ENCODE results near the gene TTC5.
A peak's percentile ranks its signal among the peaks of the same experiment; 100 is the strongest.
"Not testable (repeated sequence)": the region's sequence is repeated elsewhere in the genome, so short reads cannot be mapped to it uniquely, and the experiment has no call there.

The TTC5 gene

DNA sequence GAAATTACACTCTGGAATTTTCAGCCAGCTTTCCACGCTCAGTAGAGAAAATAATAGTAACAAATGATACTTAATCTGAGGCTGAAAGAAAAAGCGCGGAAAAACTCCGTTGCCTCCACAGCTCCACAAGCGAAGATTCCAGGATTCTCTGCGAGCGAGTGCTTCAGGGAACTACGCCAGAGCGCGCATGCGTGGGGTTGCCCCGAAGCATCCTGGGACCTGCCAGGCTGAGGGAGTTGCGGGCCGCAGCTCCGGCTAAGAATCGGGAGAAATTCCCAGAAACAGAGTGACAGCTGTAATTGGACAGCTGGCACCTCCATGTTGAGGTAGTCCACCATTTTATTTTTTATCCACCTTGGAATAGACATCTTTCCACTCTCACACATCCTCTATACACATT lies 12.0 kb upstream of the TTC5 start:
- no peaks in the 10 kb centered on the region for H3K4me1 ChIP-seq (ENCODE audit: control extremely low read depth in 1 of 4, control insufficient read depth in 4 of 4, insufficient read depth in 4 of 4, low read length in 3 of 4)
- CTCF ChIA-PET, result interaction anchor here (1.0 to 2.3 kb wide), 7 partner anchors 10 to 374 kb away, joined by 3 to 16 read pairs (median 4); no protein-coding TSS in a partner anchor
- no peak overlapping the region for H3K4me3 ChIP-seq (ENCODE audit: control insufficient read depth in 1 of 7, extremely low read depth in 1 of 7, insufficient read depth in 4 of 7, low read depth in 2 of 7, low read length in 6 of 7)
- 96% methylated on average over 15 of the region's 16 CpGs for WGBS (ENCODE audit: insufficient coverage)
- H3K36me3 ChIP-seq (ENCODE audit: control insufficient read depth in 4 of 4, insufficient read depth in 4 of 4, low read length in 3 of 4), result peaks cover 12 to 58% (median 37%) of the 10 kb centered on the region in 4 experiments
- H3K27me3 ChIP-seq (replicated peaks in 2 of 5; ENCODE audit: control insufficient read depth in 4 of 5, insufficient read depth in 5 of 5, low read length in 4 of 5), result no peaks in the 10 kb centered on the region
- H3K27ac ChIP-seq (ENCODE audit: insufficient read depth in 1 of 2, low read depth in 1 of 2, low read length in 2 of 2, poor library complexity in 1 of 2, severe bottlenecking in 2 of 2), result no peak overlapping the region
- no peaks in the 10 kb centered on the region for H3K9me3 ChIP-seq (ENCODE audit: control extremely low read depth in 1 of 5, control insufficient read depth in 4 of 5, insufficient read depth in 2 of 5, low read depth in 1 of 5, low read length in 4 of 5)
- POLR2A ChIA-PET, result no interaction called here
- DNase-seq, result no peak

DNA sequence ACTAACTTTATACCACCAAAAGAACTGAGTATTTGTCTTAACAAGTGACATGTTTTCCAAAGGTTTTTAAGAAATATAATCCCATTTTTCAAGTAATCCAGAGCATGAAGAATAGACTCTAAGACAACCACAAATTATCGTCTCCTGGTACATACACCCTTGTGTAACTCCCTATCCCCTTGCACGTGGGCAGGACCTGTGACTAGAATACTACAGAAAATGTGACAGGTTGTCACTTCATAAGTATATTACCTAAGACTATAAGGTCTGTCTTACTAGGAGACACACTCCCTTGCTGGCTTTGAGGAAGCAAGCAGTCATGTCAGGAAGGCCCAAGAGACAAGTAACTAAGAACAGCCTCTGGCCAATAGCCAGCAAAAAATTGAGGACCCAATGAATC lies 8.3 kb upstream of the TTC5 start:
- WGBS (ENCODE audit: insufficient coverage), result 94% methylated on average over 2 of the region's 2 CpGs
- H3K4me3 ChIP-seq (ENCODE audit: control insufficient read depth in 1 of 7, extremely low read depth in 1 of 7, insufficient read depth in 4 of 7, low read depth in 2 of 7, low read length in 6 of 7), result no peak overlapping the region
- CTCF ChIA-PET, result interaction anchor here (3.2 kb wide), 1 partner anchor 14 kb away, joined by 18 read pairs; no protein-coding TSS in a partner anchor

DNA sequence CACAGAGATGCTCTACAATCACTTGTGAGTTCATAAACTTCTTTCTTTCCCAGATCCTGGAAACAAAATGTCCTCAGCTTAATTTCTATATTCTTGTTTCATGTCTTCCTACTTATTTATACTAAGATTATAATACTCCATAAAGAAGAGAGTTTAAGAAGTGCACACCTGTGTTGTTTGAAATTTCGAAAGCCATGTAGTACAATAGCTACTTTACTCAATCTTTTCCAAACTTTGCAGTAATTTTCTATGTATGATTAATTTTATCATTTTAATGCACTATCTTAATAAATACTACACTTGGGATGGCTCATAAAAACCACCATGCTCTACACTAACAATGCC lies 300 bp upstream of the TTC5 start:
- ChIA-PET POLR2A (no interaction called here), CTCF (interaction anchor here (0.7 to 2.3 kb wide), 5 partner anchors 10 to 174 kb away, joined by 3 to 5 read pairs (median 4); no protein-coding TSS in a partner anchor)
- no peak for DNase-seq
- Histone ChIP-seq H3K27ac (ENCODE audit: insufficient read depth in 1 of 2, low read depth in 1 of 2, low read length in 2 of 2, poor library complexity in 1 of 2, severe bottlenecking in 2 of 2) (peak overlapping the region in 1 of 2 experiments; percentile 82), H3K4me3 (ENCODE audit: control insufficient read depth in 1 of 7, extremely low read depth in 1 of 7, insufficient read depth in 4 of 7, low read depth in 2 of 7, low read length in 6 of 7) (peak overlapping the region in 5 of 7 experiments; percentile 79 to 100 (median 93)), H3K27me3 (replicated peaks in 2 of 5; ENCODE audit: control insufficient read depth in 4 of 5, insufficient read depth in 5 of 5, low read length in 4 of 5) (no peaks in the 10 kb centered on the region), H3K9me3 (ENCODE audit: control extremely low read depth in 1 of 5, control insufficient read depth in 4 of 5, insufficient read depth in 2 of 5, low read depth in 1 of 5, low read length in 4 of 5) (no peaks in the 10 kb centered on the region), H3K4me1 (ENCODE audit: control extremely low read depth in 1 of 4, control insufficient read depth in 4 of 4, insufficient read depth in 4 of 4, low read length in 3 of 4) (peaks cover 10 to 36% (median 27%) of the 10 kb centered on the region in 4 experiments), H3K36me3 (ENCODE audit: control insufficient read depth in 4 of 4, insufficient read depth in 4 of 4, low read length in 3 of 4) (peaks cover 0 to 10% (median 6%) of the 10 kb centered on the region in 4 experiments)
- no CpG with 5 or more reads among the region's 1 CpG for WGBS (ENCODE audit: insufficient coverage)

More for the DNA sequence above, 8.3 kb upstream of the TTC5 start:
- Histone ChIP-seq H3K27me3 (replicated peaks in 2 of 5; ENCODE audit: control insufficient read depth in 4 of 5, insufficient read depth in 5 of 5, low read length in 4 of 5) (no peaks in the 10 kb centered on the region), H3K36me3 (ENCODE audit: control insufficient read depth in 4 of 4, insufficient read depth in 4 of 4, low read length in 3 of 4) (peaks cover 12 to 62% (median 37%) of the 10 kb centered on the region in 4 experiments), H3K9me3 (ENCODE audit: control extremely low read depth in 1 of 5, control insufficient read depth in 4 of 5, insufficient read depth in 2 of 5, low read depth in 1 of 5, low read length in 4 of 5) (no peaks in the 10 kb centered on the region), H3K27ac (ENCODE audit: insufficient read depth in 1 of 2, low read depth in 1 of 2, low read length in 2 of 2, poor library complexity in 1 of 2, severe bottlenecking in 2 of 2) (peak overlapping the region in 1 of 2 experiments; percentile 19), H3K4me1 (ENCODE audit: control extremely low read depth in 1 of 4, control insufficient read depth in 4 of 4, insufficient read depth in 4 of 4, low read length in 3 of 4) (no peaks in the 10 kb centered on the region)
- DNase-seq, result no peak
- POLR2A ChIA-PET, result no interaction called here

DNA sequence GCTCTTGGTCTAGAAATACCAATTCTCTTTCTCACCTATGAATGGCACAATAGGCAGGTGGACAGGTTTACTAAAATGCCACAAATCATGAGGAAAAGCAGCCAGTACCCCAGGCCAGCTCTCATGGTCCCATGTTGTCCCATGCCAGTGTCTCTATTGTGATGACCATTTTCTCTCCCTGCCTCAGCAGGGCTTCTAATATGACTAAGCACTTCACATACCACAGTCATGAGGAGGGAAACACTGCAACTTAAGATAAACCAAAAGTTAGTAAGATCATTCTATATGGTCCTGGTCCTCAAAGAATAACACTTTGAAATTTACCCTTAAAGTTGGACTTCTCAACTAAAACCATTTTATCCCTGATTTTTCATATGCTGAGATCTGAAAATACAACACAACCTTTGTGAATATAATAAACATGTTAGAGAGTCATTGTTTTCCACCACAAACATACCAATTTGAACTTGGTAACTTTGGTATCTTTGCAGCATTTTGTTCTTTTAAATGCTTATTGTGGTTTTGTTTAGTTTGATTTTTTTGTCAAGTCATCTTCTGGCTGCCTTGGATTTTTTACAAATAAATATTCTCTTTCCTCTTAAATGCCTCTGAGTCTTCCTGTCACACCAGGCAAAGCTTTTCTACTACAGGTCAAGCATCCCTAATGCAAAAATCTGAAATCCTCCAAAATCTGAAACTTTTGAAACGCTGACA lies 3.6 kb downstream of the TTC5 start:
- H3K4me3 ChIP-seq (ENCODE audit: control insufficient read depth in 1 of 7, extremely low read depth in 1 of 7, insufficient read depth in 4 of 7, low read depth in 2 of 7, low read length in 6 of 7), result peak overlapping the region in 2 of 7 experiments; percentile 14 to 44
- POLR2A ChIA-PET, result no interaction called here
- peak overlapping the region; percentile 46 to 47 for H3K27ac ChIP-seq (ENCODE audit: insufficient read depth in 1 of 2, low read depth in 1 of 2, low read length in 2 of 2, poor library complexity in 1 of 2, severe bottlenecking in 2 of 2)
- CTCF ChIA-PET, result no interaction called here
- DNase-seq, result peak; percentile 27 to 84 (median 72)
- peaks cover 10 to 36% (median 27%) of the 10 kb centered on the region in 4 experiments for H3K4me1 ChIP-seq (ENCODE audit: control extremely low read depth in 1 of 4, control insufficient read depth in 4 of 4, insufficient read depth in 4 of 4, low read length in 3 of 4)
- no CpG with 5 or more reads among the region's 1 CpG for WGBS (ENCODE audit: insufficient coverage)
- no peaks in the 10 kb centered on the region for H3K27me3 ChIP-seq (replicated peaks in 2 of 5; ENCODE audit: control insufficient read depth in 4 of 5, insufficient read depth in 5 of 5, low read length in 4 of 5)
- peaks cover 3 to 40% (median 25%) of the 10 kb centered on the region in 4 experiments for H3K36me3 ChIP-seq (ENCODE audit: control insufficient read depth in 4 of 4, insufficient read depth in 4 of 4, low read length in 3 of 4)
- H3K9me3 ChIP-seq (ENCODE audit: control extremely low read depth in 1 of 5, control insufficient read depth in 4 of 5, insufficient read depth in 2 of 5, low read depth in 1 of 5, low read length in 4 of 5), result no peaks in the 10 kb centered on the region

DNA sequence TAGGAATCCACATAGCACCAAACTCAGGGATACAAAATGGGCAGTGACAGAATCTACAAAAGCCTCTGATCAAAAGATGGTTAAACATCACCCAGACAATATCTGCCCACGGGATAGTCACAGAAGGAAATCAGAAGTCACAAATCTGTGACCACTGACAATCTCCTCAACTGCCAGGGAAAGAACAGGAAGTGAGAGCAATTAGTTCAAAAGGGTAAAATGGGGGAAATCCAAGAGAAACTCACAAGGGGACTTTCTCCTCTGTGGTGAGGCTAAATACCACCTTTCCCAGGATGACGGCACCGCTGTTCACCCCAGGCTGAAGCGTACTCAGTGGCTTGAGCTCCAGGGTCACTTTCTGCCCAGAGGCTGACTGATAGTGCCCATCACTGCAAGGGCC lies 10.7 kb downstream of the TTC5 start:
- Histone ChIP-seq H3K4me1 (ENCODE audit: control extremely low read depth in 1 of 4, control insufficient read depth in 4 of 4, insufficient read depth in 4 of 4, low read length in 3 of 4) (peaks cover 0 to 5% (median 2%) of the 10 kb centered on the region in 4 experiments), H3K9me3 (ENCODE audit: control extremely low read depth in 1 of 5, control insufficient read depth in 4 of 5, insufficient read depth in 2 of 5, low read depth in 1 of 5, low read length in 4 of 5) (no peaks in the 10 kb centered on the region), H3K27ac (ENCODE audit: insufficient read depth in 1 of 2, low read depth in 1 of 2, low read length in 2 of 2, poor library complexity in 1 of 2, severe bottlenecking in 2 of 2) (peak overlapping the region in 1 of 2 experiments; percentile 18), H3K36me3 (ENCODE audit: control insufficient read depth in 4 of 4, insufficient read depth in 4 of 4, low read length in 3 of 4) (peaks cover 18 to 86% (median 54%) of the 10 kb centered on the region in 4 experiments), H3K4me3 (ENCODE audit: control insufficient read depth in 1 of 7, extremely low read depth in 1 of 7, insufficient read depth in 4 of 7, low read depth in 2 of 7, low read length in 6 of 7) (no peak overlapping the region), H3K27me3 (replicated peaks in 2 of 5; ENCODE audit: control insufficient read depth in 4 of 5, insufficient read depth in 5 of 5, low read length in 4 of 5) (no peaks in the 10 kb centered on the region)
- 42% methylated on average over 3 of the region's 4 CpGs for WGBS (ENCODE audit: insufficient coverage)
- POLR2A ChIA-PET, result interaction anchor here (0.7 kb wide), 1 partner anchor 48 kb away, joined by 3 read pairs; no protein-coding TSS in a partner anchor
- CTCF ChIA-PET, result interaction anchor here (1.9 kb wide), 1 partner anchor 10 kb away, joined by 5 read pairs; the partner anchor contains the start of gene TTC5
- peak in 2 of 3 donors; percentile 36 to 40 for DNase-seq

DNA sequence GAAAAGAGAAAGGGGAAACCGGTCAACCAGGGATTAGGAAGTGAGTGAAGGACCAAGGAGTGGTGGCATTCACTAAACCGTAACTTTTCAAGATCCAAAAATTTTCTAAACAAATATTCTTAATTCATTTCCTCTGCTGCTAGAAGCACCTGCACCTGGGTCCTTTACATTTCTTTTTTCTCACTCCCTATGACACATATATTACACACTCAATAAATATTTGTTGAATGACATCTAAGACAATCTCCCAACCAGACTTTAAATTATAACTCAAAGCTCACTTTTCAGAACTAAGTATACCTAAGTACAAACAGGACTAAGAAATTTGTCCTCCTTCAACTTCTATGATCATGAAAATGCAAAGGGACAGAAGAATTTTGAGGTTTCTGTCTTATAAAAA lies 11.1 kb downstream of the TTC5 start:
- Histone ChIP-seq H3K27me3 (replicated peaks in 2 of 5; ENCODE audit: control insufficient read depth in 4 of 5, insufficient read depth in 5 of 5, low read length in 4 of 5) (no peaks in the 10 kb centered on the region), H3K36me3 (ENCODE audit: control insufficient read depth in 4 of 4, insufficient read depth in 4 of 4, low read length in 3 of 4) (peaks cover 20 to 87% (median 56%) of the 10 kb centered on the region in 4 experiments), H3K4me1 (ENCODE audit: control extremely low read depth in 1 of 4, control insufficient read depth in 4 of 4, insufficient read depth in 4 of 4, low read length in 3 of 4) (peaks cover 0 to 5% (median 2%) of the 10 kb centered on the region in 4 experiments), H3K9me3 (ENCODE audit: control extremely low read depth in 1 of 5, control insufficient read depth in 4 of 5, insufficient read depth in 2 of 5, low read depth in 1 of 5, low read length in 4 of 5) (no peaks in the 10 kb centered on the region), H3K27ac (ENCODE audit: insufficient read depth in 1 of 2, low read depth in 1 of 2, low read length in 2 of 2, poor library complexity in 1 of 2, severe bottlenecking in 2 of 2) (peak overlapping the region in 1 of 2 experiments; percentile 18), H3K4me3 (ENCODE audit: control insufficient read depth in 1 of 7, extremely low read depth in 1 of 7, insufficient read depth in 4 of 7, low read depth in 2 of 7, low read length in 6 of 7) (no peak overlapping the region)
- no CpG with 5 or more reads among the region's 2 CpGs for WGBS (ENCODE audit: insufficient coverage)
- CTCF ChIA-PET, result no interaction called here
- POLR2A ChIA-PET, result interaction anchor here (0.7 kb wide), 1 partner anchor 48 kb away, joined by 3 read pairs; no protein-coding TSS in a partner anchor
- DNase-seq, result no peak

DNA sequence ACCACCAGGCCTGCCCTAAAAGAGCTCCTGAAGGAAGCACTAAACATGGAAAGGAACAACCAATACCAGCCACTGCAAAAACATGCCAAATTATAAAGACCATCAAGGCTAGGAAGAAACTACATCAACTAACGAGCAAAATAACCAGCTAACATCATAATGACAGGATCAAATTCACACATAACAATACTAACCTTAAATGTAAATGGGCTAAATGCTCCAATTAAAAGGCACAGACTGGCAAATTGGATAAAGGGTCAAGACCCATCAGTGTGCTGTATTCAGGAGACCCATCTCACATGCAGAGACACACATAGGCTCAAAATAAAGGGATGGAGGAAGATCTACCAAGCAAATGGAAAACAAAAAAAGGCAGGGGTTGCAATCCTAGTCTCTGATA lies 23.8 kb downstream of the TTC5 start:
- H3K4me3 ChIP-seq (ENCODE audit: control insufficient read depth in 1 of 7, extremely low read depth in 1 of 7, insufficient read depth in 4 of 7, low read depth in 2 of 7, low read length in 6 of 7); H3K27ac ChIP-seq (ENCODE audit: insufficient read depth in 1 of 2, low read depth in 1 of 2, low read length in 2 of 2, poor library complexity in 1 of 2, severe bottlenecking in 2 of 2); H3K4me1 ChIP-seq (ENCODE audit: control extremely low read depth in 1 of 4, control insufficient read depth in 4 of 4, insufficient read depth in 4 of 4, low read length in 3 of 4); H3K27me3 ChIP-seq (replicated peaks in 2 of 5; ENCODE audit: control insufficient read depth in 4 of 5, insufficient read depth in 5 of 5, low read length in 4 of 5); CTCF ChIA-PET; DNase-seq; POLR2A ChIA-PET; H3K9me3 ChIP-seq (ENCODE audit: control extremely low read depth in 1 of 5, control insufficient read depth in 4 of 5, insufficient read depth in 2 of 5, low read depth in 1 of 5, low read length in 4 of 5): not testable (repeated sequence)
- peaks cover 7 to 34% (median 11%) of the 10 kb centered on the region in 4 experiments for H3K36me3 ChIP-seq (ENCODE audit: control insufficient read depth in 4 of 4, insufficient read depth in 4 of 4, low read length in 3 of 4)
- no CpG with 5 or more reads among the region's 1 CpG for WGBS (ENCODE audit: insufficient coverage)
